GM12875 (cell line): ENCODE results near the gene SRGAP2B.
"Not testable (repeated sequence)": the region's sequence is repeated elsewhere in the genome, so short reads cannot be mapped to it uniquely, and the experiment has no call there.

Experiments used
- H3K4me3 ChIP-seq: one replicate; pipeline ENCODE4 v1.5.1; 2011; ENCODE audit warnings: low read depth, low read length, control low read depth

Gene SRGAP2B

DNA sequence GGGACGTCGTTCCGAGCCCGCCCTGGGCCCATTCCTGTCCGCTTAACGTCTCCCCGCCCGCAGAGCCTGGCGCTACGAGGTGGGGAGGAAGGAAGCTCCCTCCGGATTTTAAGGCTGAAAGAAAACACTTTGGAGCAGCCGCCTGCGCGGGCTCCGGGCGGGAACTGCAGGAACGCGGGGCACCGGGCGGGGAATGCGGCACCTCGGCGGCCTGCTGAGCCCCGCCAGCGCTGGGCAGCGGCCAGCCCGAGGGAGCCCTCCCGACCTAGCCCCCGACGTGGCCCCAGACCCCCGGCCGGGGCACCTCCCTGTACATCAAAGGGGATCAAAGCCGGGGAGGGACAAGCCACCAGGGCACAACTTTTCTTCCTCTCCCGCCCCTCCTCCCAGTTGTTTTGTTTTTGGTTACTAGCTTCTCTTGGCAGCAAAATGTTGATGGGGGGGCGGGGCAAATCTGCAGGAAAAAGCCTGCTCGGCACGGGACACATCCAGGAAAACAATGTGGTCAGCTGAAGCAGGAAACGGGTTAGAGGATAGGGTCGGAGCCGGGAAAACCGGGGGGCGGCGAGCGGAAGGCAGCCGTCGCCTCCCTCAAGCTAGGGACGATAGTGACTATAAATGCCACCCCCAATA, 1.5 kb downstream of the SRGAP2B start:
- peak overlapping the region; percentile 39 for H3K4me3 ChIP-seq

DNA sequence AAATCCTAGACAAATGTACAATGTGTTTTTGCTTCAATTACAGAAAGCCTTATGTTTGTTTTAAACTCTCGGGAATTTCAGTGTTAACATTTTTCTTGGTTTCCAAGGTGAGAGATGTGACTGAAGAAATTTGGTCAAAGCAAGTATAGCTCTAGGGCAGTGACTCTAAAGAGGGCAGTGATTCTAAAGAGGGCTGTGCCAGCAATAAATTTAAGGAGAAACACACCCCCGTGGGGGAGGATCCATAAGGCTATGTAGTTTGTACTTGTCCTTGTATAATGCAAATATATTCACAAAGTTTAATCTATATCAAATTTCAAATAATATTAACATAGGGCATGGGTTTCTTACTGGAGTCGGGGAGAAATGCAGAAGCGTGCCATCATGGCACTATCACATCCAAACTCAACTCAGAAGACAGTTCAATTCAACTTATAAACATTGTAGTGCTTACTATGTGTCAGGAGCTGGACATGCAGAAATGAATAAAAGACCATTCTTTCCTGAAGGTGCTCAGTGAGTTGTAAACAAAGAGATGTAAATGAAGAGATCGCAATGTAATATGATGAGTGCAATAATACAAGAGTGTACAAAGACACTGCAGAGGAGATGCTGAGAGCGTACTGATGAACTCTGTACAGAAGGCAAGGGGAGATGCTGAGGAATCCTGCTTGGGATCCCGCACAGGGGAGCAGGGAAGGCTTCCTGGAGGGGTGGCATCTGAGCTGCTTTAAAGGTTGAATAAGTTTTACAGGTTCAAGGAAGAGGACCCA, 12.5 kb downstream of the SRGAP2B start:
- not testable (repeated sequence) for H3K4me3 ChIP-seq

- H3K4me3 ChIP-seq: not testable (repeated sequence)
Observed at GRCh38 chr1:145080193-145080592, 14.9 kb downstream of the SRGAP2B start.

- not testable (repeated sequence) for H3K4me3 ChIP-seq
Observed at GRCh38 chr1:145079737-145080136, 15.4 kb downstream of the SRGAP2B start.

DNA sequence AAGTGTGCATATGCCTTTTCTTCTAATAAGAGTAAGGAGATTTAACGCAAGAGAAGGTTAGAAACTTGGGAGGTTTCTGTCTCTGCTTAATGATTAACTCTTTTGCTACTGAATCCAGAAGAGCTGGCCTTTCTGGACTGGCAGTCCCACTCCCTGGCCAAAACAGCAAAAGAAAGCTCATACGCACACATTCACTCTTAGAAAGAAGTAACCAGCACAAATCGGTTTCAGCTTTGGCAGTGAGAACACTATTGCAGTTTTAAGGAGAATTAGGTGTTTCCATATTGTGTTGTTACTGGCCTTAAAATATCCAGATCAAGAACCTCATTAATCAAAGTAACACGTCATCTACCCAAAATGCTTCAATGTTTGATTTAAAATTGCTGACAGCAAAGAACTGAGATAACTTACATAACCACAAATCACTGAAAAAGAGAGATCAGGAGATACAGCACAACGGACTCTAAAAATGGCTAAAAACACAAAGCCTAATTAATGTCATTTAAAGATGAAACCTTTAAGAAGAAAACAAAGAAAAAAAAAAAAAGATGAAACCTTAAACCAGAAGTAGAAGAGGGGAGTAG, 16.2 kb downstream of the SRGAP2B start:
- H3K4me3 ChIP-seq: not testable (repeated sequence)

- not testable (repeated sequence) for H3K4me3 ChIP-seq
Observed at GRCh38 chr1:145077872-145078786, 17.0 kb downstream of the SRGAP2B start.

- H3K4me3 ChIP-seq: not testable (repeated sequence)
Observed at GRCh38 chr1:145076877-145077276, 18.3 kb downstream of the SRGAP2B start.

GRCh38 chr1:145074021-145074559, 21.0 kb downstream of the SRGAP2B start:
- not testable (repeated sequence) for H3K4me3 ChIP-seq

- H3K4me3 ChIP-seq: not testable (repeated sequence)
Observed at GRCh38 chr1:145071569-145071968, 23.6 kb downstream of the SRGAP2B start.

DNA sequence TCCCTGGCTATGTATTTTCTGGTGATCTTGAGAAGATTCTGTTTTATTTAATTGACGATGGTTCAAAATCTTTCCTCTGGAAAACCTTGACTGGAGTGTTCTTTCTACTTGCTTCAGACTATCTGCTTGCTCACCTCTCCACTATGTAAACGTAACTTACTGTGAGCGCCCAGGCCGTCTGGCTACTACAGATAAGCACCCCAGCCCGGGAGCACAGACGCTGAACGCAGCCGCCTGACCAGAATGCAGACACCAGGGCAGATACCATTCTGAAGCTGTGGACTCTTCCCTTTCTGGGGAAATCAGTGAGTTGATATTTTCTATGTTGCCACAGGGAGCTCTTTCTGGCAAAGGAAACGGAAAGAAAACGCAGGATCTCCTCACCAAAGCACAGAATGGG, 28.6 kb downstream of the SRGAP2B start:
- not testable (repeated sequence) for H3K4me3 ChIP-seq

GRCh38 chr1:145065194-145065826, 29.8 kb downstream of the SRGAP2B start:
- not testable (repeated sequence) for H3K4me3 ChIP-seq

DNA sequence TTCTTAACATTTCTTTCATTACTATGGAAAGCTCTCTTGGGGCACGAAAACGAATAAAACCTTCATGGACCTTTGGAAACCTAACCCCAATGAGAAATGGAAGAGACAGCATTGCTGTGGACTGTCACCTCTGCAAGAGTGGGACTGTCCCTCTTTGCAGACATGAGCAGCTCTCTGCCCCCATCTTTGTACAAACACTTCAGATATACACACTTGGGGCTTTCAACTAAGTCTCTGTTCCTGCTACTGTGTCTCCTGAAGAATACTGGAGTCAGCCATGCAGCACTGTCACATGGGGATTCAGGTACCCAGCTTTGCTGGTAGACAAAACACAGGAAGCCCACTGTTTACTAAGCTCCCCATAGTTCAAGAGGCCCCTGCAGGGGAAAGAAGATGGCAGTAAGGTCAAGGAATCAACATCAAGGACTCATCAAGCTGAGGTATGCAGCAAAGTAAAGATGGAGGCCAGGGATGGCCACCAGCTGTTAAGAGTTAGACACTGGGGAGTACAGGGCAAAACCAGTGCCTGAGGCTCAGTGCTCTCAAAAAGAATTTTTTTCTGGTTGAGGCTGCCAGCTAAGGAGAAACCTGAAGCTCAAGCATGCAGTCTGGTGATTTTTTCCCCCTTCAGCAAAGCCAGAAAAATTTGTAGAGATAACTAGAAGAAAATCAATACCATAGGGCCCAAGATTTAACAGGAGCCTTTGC, 31.0 kb downstream of the SRGAP2B start:
- H3K4me3 ChIP-seq: not testable (repeated sequence)

- not testable (repeated sequence) for H3K4me3 ChIP-seq
Observed at GRCh38 chr1:145063285-145063684, 31.8 kb downstream of the SRGAP2B start.

DNA sequence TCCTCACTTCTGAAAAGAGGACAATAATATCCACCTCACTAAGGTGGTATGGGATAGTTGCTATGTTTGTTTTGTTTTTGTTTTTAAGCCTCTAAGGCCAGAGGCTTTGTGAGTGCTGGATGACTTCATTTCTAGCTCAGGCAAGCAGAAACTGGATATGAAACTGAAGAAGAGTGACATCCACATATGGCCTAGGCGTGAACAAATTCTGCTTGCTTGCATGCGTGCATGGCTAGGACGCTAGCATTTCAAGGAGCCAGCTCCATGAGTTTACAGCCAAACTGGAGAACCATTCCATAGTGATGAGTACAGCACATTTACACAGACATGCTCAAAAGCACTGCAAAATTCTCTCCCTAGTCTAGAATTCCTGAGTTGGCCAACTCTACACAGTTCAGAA, 36.9 kb downstream of the SRGAP2B start:
- not testable (repeated sequence) for H3K4me3 ChIP-seq

GRCh38 chr1:145055217-145055760, 39.8 kb downstream of the SRGAP2B start:
- not testable (repeated sequence) for H3K4me3 ChIP-seq

GRCh38 chr1:145053428-145053827, 41.7 kb downstream of the SRGAP2B start:
- not testable (repeated sequence) for H3K4me3 ChIP-seq

- H3K4me3 ChIP-seq: not testable (repeated sequence)
Observed at GRCh38 chr1:145052019-145052776, 42.9 kb downstream of the SRGAP2B start.

DNA sequence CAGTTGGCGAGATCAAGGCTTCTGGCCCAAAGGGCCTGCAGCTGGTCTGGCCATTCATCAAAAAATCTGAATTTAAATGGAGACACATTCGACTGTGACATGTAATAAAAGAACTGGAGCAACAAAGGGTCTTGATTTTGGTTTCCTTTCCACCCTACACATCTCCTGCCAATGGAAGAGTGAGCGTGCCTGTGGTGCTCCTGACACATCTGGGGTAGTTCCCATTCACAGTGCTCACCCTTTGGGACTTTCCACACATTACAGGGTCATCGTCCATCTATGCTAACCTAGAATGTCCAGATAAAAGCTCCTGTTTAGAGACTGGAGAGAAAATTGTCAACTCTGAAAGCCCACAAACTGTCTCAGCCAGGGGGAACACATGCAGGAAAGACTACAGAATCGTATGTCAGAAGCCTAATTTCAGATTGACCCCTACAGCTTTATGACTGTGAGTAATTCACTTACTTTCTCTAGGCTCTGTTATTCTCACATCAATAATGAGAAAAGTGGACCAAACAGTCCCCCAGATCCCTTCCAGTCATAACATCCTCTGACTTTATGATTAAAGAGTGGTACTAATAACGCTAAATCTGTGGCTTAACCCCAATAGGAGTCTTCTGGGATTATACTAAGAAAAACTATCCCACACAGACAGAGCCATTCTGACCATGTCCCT, 46.8 kb downstream of the SRGAP2B start:
- H3K4me3 ChIP-seq: not testable (repeated sequence)
